Heart left ventricle (tissue), 16 donors: ENCODE measurements around the gene CBX2. TPM values are rescaled to one million over a fixed set of nuclear protein-coding genes. Genes with fewer than 3 reads are reported as not detected.
A peak's percentile ranks its signal among the peaks of the same experiment; 100 is the strongest.
"Not testable (repeated sequence)": the region's sequence is repeated elsewhere in the genome, so short reads cannot be mapped to it uniquely, and the experiment has no call there.

Experiments used
- ATAC-seq, 4 donors: fragments of 200-7000 bp; cut with Tn5 transposase; one replicate each; pipeline ENCODE4 v1.9.1; 2020 to 2022; ENCODE audit warnings: moderate library complexity in 4 of 4, mild to moderate bottlenecking in 3 of 4, moderate number of reproducible peaks in 1 of 4
- DNase-seq, 5 donors: peaks; one replicate each; pipeline ENCODE4 v3.0.0-alpha.2; 2020
- H3K27ac ChIP-seq, 12 donors: fragments of 200-600 bp; sonication (generic) in 4 of 12; one replicate each; pipeline versions ENCODE4 v1.5.0 to v1.8.0; 2016 to 2022; ENCODE audit warnings: mild to moderate bottlenecking in 2 of 12
- H3K27me3 ChIP-seq, 9 donors: fragments of 200-600 bp; sonication (generic) in 2 of 9; one replicate each; pipeline versions ENCODE4 v1.5.1 to v1.8.0; 2016 to 2022; ENCODE audit warnings: mild to moderate bottlenecking in 3 of 9
- H3K36me3 ChIP-seq, 9 donors: fragments of 200-600 bp; sonication (generic) in 2 of 9; one replicate each; pipeline versions ENCODE4 v1.5.0 to v1.8.0; 2018 to 2022; ENCODE audit warnings: mild to moderate bottlenecking in 2 of 9
- H3K4me1 ChIP-seq, 12 donors: fragments of 200-600 bp; sonication (generic) in 4 of 12; one replicate each; pipeline versions ENCODE4 v1.5.0 to v1.8.0; 2016 to 2022; ENCODE audit warnings: mild to moderate bottlenecking in 3 of 12
- H3K4me3 ChIP-seq, 12 donors: fragments of 200-600 bp; sonication (generic) in 4 of 12; one replicate each; pipeline versions ENCODE4 v1.5.0 to v1.8.0; 2017 to 2022; ENCODE audit warnings: mild to moderate bottlenecking in 9 of 12, moderate library complexity in 4 of 12
- H3K9me3 ChIP-seq, 12 donors: fragments of 200-600 bp; sonication (generic) in 4 of 12; one replicate each; pipeline versions ENCODE4 v1.5.0 to v1.8.0; 2016 to 2022; ENCODE audit warnings: mild to moderate bottlenecking in 1 of 12
- CTCF ChIP-seq, 12 donors: fragments of 200-600 bp; sonication (generic) in 4 of 12; IDR thresholded peaks; one replicate each; pipeline versions ENCODE4 v1.5.0 to v1.8.0; 2018 to 2022; ENCODE audit warnings: antibody characterized with exemption in 12 of 12, mild to moderate bottlenecking in 5 of 12
- POLR2A ChIP-seq, 2 donors: fragments of 450-650 bp; IDR thresholded peaks; one replicate each; pipeline ENCODE4 v1.6.1; 2017; ENCODE audit warnings: antibody characterized with exemption in 2 of 2, mild to moderate bottlenecking in 2 of 2, moderate library complexity in 2 of 2
- WGBS, 4 donors: extraction: QIAGEN DNeasy Blood & Tissue Kit in 2 of 4; methylation state at CpG; one replicate each; pipeline versions ENCODE4 v1.1.5 to v1.1.7; 2013 to 2018; 5-methylcytosine and 5-hydroxymethylcytosine counted together
- intact Hi-C, 10 donors: fragments of 100-400 bp; cut with DNase I; formaldehyde crosslinking; loops; one replicate each; pipeline versions ENCODE4 v1.11.1 to v1.14.2; 2022
- polyA plus RNA-seq, 2 donors: library from polyadenylated mRNA; stranded (reverse); fragments of 200-250 nt; gene quantifications; one replicate each; pipeline ENCODE4 v1.2.3, GENCODE V29; 2013
- total RNA-seq, 9 donors: library from RNA; depleted of rRNA in 2 of 9; stranded (reverse); fragments of >200 nt in 2 of 9; fragmentation: NEBNext Ultra II Directional in 3 of 9; extraction: Animal tissue kit (Norgen Biotek cat#: 25700) in 3 of 9; gene quantifications; one replicate each; pipeline versions ENCODE4 v1.1.0 to v1.2.4, GENCODE V29; 2016 to 2023
- donor health status: ischemic (EF 13 %, LVEDD 7.1; RV severe dilation, severe dysfunction).
- donor health status: healthy with polysubstance abuse.
- donor health status: DM: no; HTN: yes; CAD: no.
- donor health status: DM: no; HTN: no; CAD: no.
- donor health status: ischemic (EF 25% LVEDD 6.9; RV normal size, moderate dysfunction).
- donor health status: ischemic (EF 25% LVEDD 5.7; RV mildly dilated, moderate dysfunction).
- donor health status: healthy.
- donor health status: DM: yes; HTN: yes; CAD: no.
- donor health status: ischemic (EF 35%, LVEDD 5.7; RV mildly dilated, moderate dysfunction).
- donor health status: nonischemic (EF 11% LVEDD 7.7; RV severe dilation, severe dysfunction).
- donor health status: DM: yes; HTN: yes; CAD: no.
- donor health status: PGD.
- donor health status: ischemic (EF 29% LVEDD 5.4; RV normal size, mild dysfunction).
- donor health status: nonischemic (EF 23%, LVEDD 6.1; RV moderate dilation, normal function).

CBX2 gene
- total and polyA plus RNA-seq, 11 donors, result 2.4 to 4.3 (median 3.1) TPM

- H3K9me3 ChIP-seq, result no peaks in the 10 kb centered on the region
- no peak overlapping the region for H3K27ac ChIP-seq
- H3K27me3 ChIP-seq, result peaks cover 0 to 34% (median 13%) of the 10 kb centered on the region in 9 donors
- H3K4me1 ChIP-seq, result peaks cover 0 to 1% (median 0%) of the 10 kb centered on the region in 12 donors
- H3K36me3 ChIP-seq, result no peaks in the 10 kb centered on the region
- DNase-seq, result peak in 1 of 5 donors; percentile 8
- no peak for TF ChIP-seq POLR2A (IDR thresholded peaks at IDR 0.05)
- no peak for TF ChIP-seq CTCF (IDR thresholded peaks at IDR 0.05)
- 86 to 95% (median 93%) methylated on average over 6 of the region's 6 CpGs for WGBS, 4 donors
- H3K4me3 ChIP-seq, result no peak overlapping the region
- intact Hi-C loops, result no loop called here
- ATAC-seq, result no peak
Measured at GRCh38 chr17:79771276-79771675, 6.7 kb upstream of the CBX2 start.

- H3K27ac ChIP-seq, H3K36me3 ChIP-seq, ATAC-seq, H3K9me3 ChIP-seq, H3K4me3 ChIP-seq, intact Hi-C loops: not testable (repeated sequence)
- 85 to 91% (median 87%) methylated on average over 9 of the region's 9 CpGs for WGBS, 4 donors
- peak in 1 of 5 donors; percentile 11 for DNase-seq
- Histone ChIP-seq H3K4me1 (peaks cover 0 to 15% (median 9%) of the 10 kb centered on the region in 12 donors), H3K27me3 (peaks cover 0 to 47% (median 10%) of the 10 kb centered on the region in 9 donors)
Measured at GRCh38 chr17:79772726-79773125, 5.2 kb upstream of the CBX2 start.

- peaks cover 0 to 57% (median 10%) of the 10 kb centered on the region in 9 donors for H3K27me3 ChIP-seq
- H3K27ac ChIP-seq, result no peak overlapping the region
- DNase-seq (peak in 1 of 5 donors; percentile 33), ATAC-seq (no peak)
- TF ChIP-seq CTCF (IDR thresholded peaks at IDR 0.05), result no peak
- TF ChIP-seq POLR2A (IDR thresholded peaks at IDR 0.05), result no peak
- peaks cover 0 to 28% (median 17%) of the 10 kb centered on the region in 12 donors for H3K4me1 ChIP-seq
- no peaks in the 10 kb centered on the region for H3K9me3 ChIP-seq
- H3K36me3 ChIP-seq, result no peaks in the 10 kb centered on the region
- intact Hi-C loops, result no loop called here
- no peak overlapping the region for H3K4me3 ChIP-seq
- WGBS, 4 donors, result 85 to 89% (median 86%) methylated on average over 8 of the region's 8 CpGs
Measured at GRCh38 chr17:79774561-79774975, 3.4 kb upstream of the CBX2 start.

GRCh38 chr17:79775632-79776031, 2.3 kb upstream of the CBX2 start:
- no peak for ATAC-seq
- Histone ChIP-seq H3K27ac (no peak overlapping the region), H3K4me3 (no peak overlapping the region), H3K4me1 (peaks cover 0 to 34% (median 17%) of the 10 kb centered on the region in 12 donors), H3K36me3 (no peaks in the 10 kb centered on the region), H3K9me3 (no peaks in the 10 kb centered on the region), H3K27me3 (peaks cover 0 to 63% (median 10%) of the 10 kb centered on the region in 9 donors)
- intact Hi-C loops, result loop anchor here in 3 of 10 donors (2.0 to 5.0 kb wide), 2 partner anchors 29 to 33 kb away; no protein-coding TSS in a partner anchor
- DNase-seq, result no peak
- TF ChIP-seq CTCF (IDR thresholded peaks at IDR 0.05) (no peak), POLR2A (IDR thresholded peaks at IDR 0.05) (no peak)
- 85 to 89% (median 87%) methylated on average over 6 of the region's 6 CpGs for WGBS, 4 donors
